Small intestine (tissue), 7 donors: ENCODE data around the gene PLEKHA8. TPM values are rescaled to one million over a fixed set of nuclear protein-coding genes. Genes with fewer than 3 reads are reported as not detected.
A peak's percentile ranks its signal among the peaks of the same experiment; 100 is the strongest.

Source experiments
- DNase-seq, 2 donors: peaks; one replicate each; pipeline versions ENCODE4 v3.0.0 to v3.0.0-alpha.2; 2013
- FAIRE-seq: peaks from 2 replicates; lab custom pipeline; 2012; peaks lifted over from hg19 to GRCh38; lab: Jason Lieb, UNC
- H3K27ac ChIP-seq, 3 donors: one replicate each; pipeline ENCODE4 v1.5.1; 2013; ENCODE audit warnings: low read length in 2 of 3, mild to moderate bottlenecking in 2 of 3, control low read depth in 1 of 3, inconsistent platforms in 1 of 3, low read depth in 1 of 3, moderate library complexity in 1 of 3
- H3K27me3 ChIP-seq, 3 donors: one replicate each; pipeline ENCODE4 v1.6.1; 2013; ENCODE audit warnings: low read length in 3 of 3, inconsistent platforms in 1 of 3; ENCODE audit not compliant: control insufficient read depth in 3 of 3, insufficient read depth in 3 of 3
- H3K36me3 ChIP-seq, 3 donors: one replicate each; pipeline ENCODE4 v1.6.1; 2013; ENCODE audit warnings: low read length in 3 of 3, inconsistent platforms in 1 of 3, low read depth in 1 of 3, mild to moderate bottlenecking in 1 of 3, moderate library complexity in 1 of 3; ENCODE audit not compliant: control insufficient read depth in 3 of 3, insufficient read depth in 2 of 3
- H3K4me1 ChIP-seq, 3 donors: one replicate each; pipeline ENCODE4 v1.6.1; 2013; ENCODE audit warnings: low read length in 2 of 3, inconsistent platforms in 1 of 3, low read depth in 1 of 3, mild to moderate bottlenecking in 1 of 3, moderate library complexity in 1 of 3; ENCODE audit not compliant: control insufficient read depth in 3 of 3, insufficient read depth in 2 of 3
- H3K4me3 ChIP-seq, 3 donors: one replicate each; pipeline ENCODE4 v1.5.1; 2013; ENCODE audit warnings: low read length in 3 of 3, control low read depth in 1 of 3, inconsistent platforms in 1 of 3, low read depth in 1 of 3, mild to moderate bottlenecking in 1 of 3, moderate library complexity in 1 of 3
- H3K9me3 ChIP-seq, 2 donors: one replicate each; pipeline ENCODE4 v1.6.1; 2013; ENCODE audit warnings: low read depth in 1 of 2, low read length in 1 of 2; ENCODE audit not compliant: control insufficient read depth in 2 of 2, insufficient read depth in 1 of 2
- WGBS, 3 donors: extraction: QIAGEN DNeasy Blood & Tissue Kit; methylation state at CpG; one replicate each; pipeline ENCODE4 v1.1.7; 2013; 5-methylcytosine and 5-hydroxymethylcytosine counted together
- polyA plus RNA-seq, 4 donors: library from polyadenylated mRNA; stranded (reverse) in 3 of 4; unstranded in 1 of 4; fragments of 200-250 nt in 3 of 4; fragments of 120-200 nt in 1 of 4; gene quantifications; one replicate each; pipeline versions ENCODE4 v1.2.1 to v1.2.3, GENCODE V29; 2013
- donor health status: healthy with polysubstance abuse.
- donor health status: control.
- donor health status: control.
- donor health status: Bipolar disorder and iron deficiency.
- donor health status: healthy.

PLEKHA8 gene
- polyA plus RNA-seq, 4 donors, result 3.8 to 5.0 (median 4.4) TPM

DNA sequence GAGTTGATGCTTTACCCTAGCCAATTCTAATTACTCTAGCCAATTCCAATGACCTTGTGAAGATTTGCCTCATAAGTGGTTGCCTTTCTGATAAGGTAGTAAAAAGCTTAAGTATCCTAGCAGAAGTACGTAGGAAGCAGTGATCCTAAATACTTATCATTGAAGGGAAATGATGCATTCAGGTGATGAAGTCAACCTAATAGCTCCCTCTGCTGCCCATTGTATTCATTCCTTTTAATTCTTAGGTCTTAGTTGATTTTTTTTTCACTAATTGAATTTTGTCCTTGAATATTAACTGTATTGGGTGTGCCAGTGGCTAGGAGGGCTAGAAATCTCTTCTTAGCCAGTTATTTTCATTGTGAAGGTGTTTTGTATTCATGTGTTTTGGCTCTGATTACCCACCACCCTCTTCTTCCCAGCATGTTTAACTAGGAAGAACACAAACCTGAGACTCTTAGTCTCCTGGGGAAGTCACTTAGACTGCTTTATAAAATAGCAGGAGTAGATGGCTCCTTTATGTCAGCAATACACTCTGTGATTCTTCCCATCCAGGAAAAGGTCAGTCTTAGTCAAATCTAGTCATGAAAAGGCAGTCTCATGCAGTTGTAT is 46.3 kb downstream of the PLEKHA8 start:
- H3K4me1 ChIP-seq, result no peaks in the 10 kb centered on the region
- no peaks in the 10 kb centered on the region for H3K9me3 ChIP-seq
- no peak for FAIRE-seq
- H3K4me3 ChIP-seq, result no peak overlapping the region
- no peak overlapping the region for H3K27ac ChIP-seq
- 6 to 47% (median 31%) methylated on average over 1 of the region's 1 CpG for WGBS, 3 donors
- peak; percentile 35 to 47 for DNase-seq
- H3K27me3 ChIP-seq, result no peaks in the 10 kb centered on the region
- H3K36me3 ChIP-seq, result peaks cover 2 to 4% (median 2%) of the 10 kb centered on the region in 3 donors

DNA sequence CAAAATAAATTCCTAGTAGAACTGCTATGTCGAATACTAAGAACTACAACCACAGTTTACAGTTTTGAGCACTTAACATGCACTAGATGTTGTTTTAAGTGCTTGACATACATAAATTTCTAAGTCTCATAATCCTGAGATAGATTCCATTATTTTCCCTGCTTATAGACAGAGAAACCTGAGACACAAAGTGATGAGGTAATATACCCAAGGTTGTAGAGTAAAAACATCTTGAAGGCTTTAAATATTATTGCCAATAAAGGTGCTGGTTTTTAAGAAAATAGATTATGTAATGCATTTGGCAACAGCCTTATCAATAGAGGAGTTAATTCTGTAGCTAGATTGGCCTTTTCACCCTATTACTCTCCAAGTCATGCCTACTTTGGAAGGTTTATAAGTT is 48.2 kb downstream of the PLEKHA8 start:
- Histone ChIP-seq H3K27ac (no peak overlapping the region), H3K4me1 (no peaks in the 10 kb centered on the region), H3K4me3 (no peak overlapping the region), H3K9me3 (no peaks in the 10 kb centered on the region), H3K36me3 (peaks cover 0 to 2% (median 0%) of the 10 kb centered on the region in 3 donors), H3K27me3 (no peaks in the 10 kb centered on the region)
- FAIRE-seq (no peak), DNase-seq (no peak)
- WGBS, 3 donors, result 92 to 95% (median 95%) methylated on average over 1 of the region's 1 CpG

DNA sequence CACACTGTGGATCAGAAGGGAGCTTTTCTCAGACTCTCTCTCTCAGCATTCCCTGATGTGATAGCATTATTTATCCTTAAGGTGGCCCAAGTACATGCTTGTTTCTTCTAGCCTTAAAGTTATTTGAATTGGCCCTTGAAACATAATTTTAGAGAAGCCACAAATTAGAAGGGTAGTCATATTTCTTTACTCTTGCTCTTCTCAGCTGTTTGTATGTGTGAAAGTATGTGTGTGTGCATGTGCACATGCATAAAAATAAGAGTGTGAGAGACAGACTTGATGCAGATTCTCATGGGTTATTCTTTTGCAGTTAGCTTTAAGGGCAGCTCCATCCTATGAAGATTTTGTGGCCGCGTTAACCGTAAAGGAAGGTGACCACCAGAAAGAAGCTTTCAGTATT is 50.1 kb downstream of the PLEKHA8 start:
- no peaks in the 10 kb centered on the region for H3K9me3 ChIP-seq
- no peak overlapping the region for H3K27ac ChIP-seq
- 95 to 100% (median 98%) methylated on average over 3 of the region's 3 CpGs for WGBS, 3 donors
- FAIRE-seq (no peak), DNase-seq (no peak)
- H3K4me3 ChIP-seq, result no peak overlapping the region
- peaks cover 0 to 2% (median 0%) of the 10 kb centered on the region in 3 donors for H3K36me3 ChIP-seq
- H3K4me1 ChIP-seq, result no peaks in the 10 kb centered on the region
- H3K27me3 ChIP-seq, result no peaks in the 10 kb centered on the region

DNA sequence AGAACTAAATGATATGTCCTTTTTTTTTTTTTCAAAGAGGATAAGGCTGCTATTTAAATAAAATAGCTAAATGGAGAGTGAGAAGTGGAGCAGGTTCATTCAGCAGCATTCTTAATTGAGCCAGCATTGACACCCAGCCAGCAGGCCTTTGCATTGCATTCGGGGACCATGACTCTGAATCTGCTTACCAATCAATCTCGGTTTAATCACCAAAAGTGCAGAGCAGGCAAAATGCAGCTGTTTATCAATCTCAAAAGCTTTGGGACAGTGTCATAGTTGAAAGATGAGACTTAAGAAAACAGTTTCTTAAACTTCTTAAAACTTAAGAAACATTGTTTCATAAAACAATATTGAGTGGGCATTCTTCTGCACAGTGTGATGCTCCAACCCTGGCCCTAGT is 51.7 kb downstream of the PLEKHA8 start:
- Histone ChIP-seq H3K36me3 (peaks cover 0 to 4% (median 0%) of the 10 kb centered on the region in 3 donors), H3K27ac (no peak overlapping the region), H3K4me1 (no peaks in the 10 kb centered on the region), H3K4me3 (no peak overlapping the region), H3K27me3 (no peaks in the 10 kb centered on the region), H3K9me3 (no peaks in the 10 kb centered on the region)
- DNase-seq (no peak), FAIRE-seq (no peak)
- 95 to 96% (median 95%) methylated on average over 2 of the region's 2 CpGs for WGBS, 3 donors

DNA sequence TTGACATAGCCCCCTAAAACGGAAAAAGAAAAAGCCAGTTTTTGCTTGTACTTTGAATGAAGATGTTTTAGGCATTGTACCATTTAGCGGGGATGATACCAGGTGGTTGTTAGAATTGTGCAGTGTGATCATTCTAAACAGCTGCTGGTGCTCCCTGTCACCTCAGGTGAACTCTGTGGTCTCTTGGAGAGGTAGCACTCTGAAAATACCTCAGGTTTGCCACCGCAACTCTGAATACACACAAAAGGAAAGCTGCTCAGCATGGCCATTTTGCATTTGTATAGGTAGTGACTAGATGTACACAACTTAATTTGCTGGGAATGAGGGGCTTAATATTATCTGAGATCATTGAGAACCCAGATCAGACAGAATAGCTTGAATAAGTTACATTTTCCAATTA is 52.6 kb downstream of the PLEKHA8 start:
- Histone ChIP-seq H3K27ac (no peak overlapping the region), H3K4me3 (no peak overlapping the region), H3K9me3 (no peaks in the 10 kb centered on the region), H3K4me1 (no peaks in the 10 kb centered on the region), H3K36me3 (peaks cover 0 to 4% (median 0%) of the 10 kb centered on the region in 3 donors), H3K27me3 (no peaks in the 10 kb centered on the region)
- WGBS, 3 donors, result 92 to 95% (median 93%) methylated on average over 3 of the region's 3 CpGs
- FAIRE-seq (no peak), DNase-seq (no peak)

DNA sequence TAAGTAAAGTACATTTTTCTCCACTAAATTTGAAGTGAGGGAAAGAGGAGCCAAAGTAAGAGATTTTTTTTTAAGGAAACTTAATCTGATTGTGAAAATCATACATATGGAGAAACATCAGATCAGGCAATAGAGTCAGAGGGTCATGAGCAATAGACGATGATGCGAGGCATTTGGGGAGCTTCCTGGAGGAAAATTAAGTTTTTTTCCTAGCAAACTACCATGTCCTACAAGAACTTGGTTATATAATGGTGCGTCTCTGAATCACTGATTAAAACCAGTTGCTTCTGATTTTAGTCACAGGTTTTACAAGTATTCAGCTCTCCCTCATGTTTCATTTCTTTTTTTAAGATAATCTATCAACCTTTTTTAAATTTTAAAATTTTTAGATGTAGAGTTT is 54.5 kb downstream of the PLEKHA8 start:
- Histone ChIP-seq H3K4me3 (no peak overlapping the region), H3K4me1 (no peaks in the 10 kb centered on the region), H3K9me3 (no peaks in the 10 kb centered on the region), H3K27me3 (no peaks in the 10 kb centered on the region), H3K36me3 (peaks cover 0 to 4% (median 0%) of the 10 kb centered on the region in 3 donors), H3K27ac (no peak overlapping the region)
- DNase-seq (no peak), FAIRE-seq (no peak)
- WGBS, 3 donors, result 87 to 96% (median 91%) methylated on average over 3 of the region's 3 CpGs

DNA sequence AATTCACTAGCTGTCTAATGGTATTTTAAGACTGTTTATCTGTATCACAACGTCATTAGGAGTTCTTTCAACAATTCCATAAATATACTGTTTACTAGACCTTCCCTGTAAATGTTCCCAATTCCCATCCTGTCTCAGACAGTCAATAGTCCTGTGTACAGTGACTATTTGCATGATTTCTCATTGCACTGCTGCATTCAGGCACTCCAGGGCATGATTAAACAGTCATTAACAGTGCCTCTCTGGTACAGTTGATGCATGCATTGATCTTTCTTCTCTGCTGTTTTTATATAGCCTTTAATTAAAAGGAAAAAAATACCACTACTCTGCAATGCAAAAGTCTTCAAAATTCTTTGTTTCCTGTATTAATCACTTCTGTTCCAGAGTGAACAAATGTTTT is 55.1 kb downstream of the PLEKHA8 start:
- Histone ChIP-seq H3K36me3 (peaks cover 0 to 3% (median 0%) of the 10 kb centered on the region in 3 donors), H3K9me3 (no peaks in the 10 kb centered on the region), H3K4me1 (no peaks in the 10 kb centered on the region), H3K4me3 (no peak overlapping the region), H3K27ac (no peak overlapping the region), H3K27me3 (no peaks in the 10 kb centered on the region)
- 61 to 78% (median 65%) methylated on average over 1 of the region's 1 CpG for WGBS, 3 donors
- DNase-seq, result no peak
- no peak for FAIRE-seq

DNA sequence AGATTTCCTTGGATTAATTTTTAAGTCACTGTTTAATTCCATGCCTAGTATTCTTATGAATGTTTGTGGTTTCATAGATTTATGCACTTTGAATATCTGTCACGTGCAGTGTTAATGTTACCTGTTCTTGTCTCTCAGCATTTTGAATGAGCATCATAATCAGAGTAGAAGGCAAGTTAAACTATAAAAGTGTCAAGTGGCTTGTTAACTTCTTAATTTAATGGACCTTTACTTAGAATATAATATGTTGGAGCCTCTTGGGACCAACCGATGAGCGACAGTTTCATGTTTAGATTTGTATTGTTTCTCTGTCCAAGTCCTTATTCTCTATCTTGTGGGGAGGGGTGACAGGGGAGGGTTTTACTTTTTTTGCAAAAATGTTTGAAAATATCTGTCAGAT is 56.0 kb downstream of the PLEKHA8 start:
- Histone ChIP-seq H3K4me3 (no peak overlapping the region), H3K27ac (no peak overlapping the region), H3K4me1 (no peaks in the 10 kb centered on the region), H3K27me3 (no peaks in the 10 kb centered on the region), H3K36me3 (peaks cover 0 to 2% (median 0%) of the 10 kb centered on the region in 3 donors), H3K9me3 (no peaks in the 10 kb centered on the region)
- WGBS, 3 donors, result 92 to 96% (median 93%) methylated on average over 3 of the region's 3 CpGs
- no peak for FAIRE-seq
- DNase-seq, result no peak

DNA sequence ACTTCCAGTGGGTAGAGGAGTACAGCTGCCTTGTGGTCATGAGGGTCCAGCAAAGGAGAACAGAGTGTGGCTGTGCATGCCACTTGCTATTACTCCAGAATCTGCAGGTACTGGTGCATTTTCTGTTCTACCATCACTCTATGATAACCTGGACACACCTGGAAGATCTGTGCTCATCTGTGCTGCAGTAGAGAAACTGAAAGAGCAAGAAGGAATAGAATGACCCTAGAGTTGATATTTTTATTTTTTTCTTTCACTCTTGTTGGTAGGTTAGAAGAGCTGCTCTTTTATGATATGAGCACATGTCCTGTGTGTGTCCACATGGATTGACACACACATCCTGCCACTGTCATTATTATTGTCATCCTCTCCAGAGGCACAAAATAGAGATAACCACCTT is 58.3 kb downstream of the PLEKHA8 start:
- Histone ChIP-seq H3K27ac (no peak overlapping the region), H3K4me3 (no peak overlapping the region), H3K9me3 (no peaks in the 10 kb centered on the region), H3K36me3 (peaks cover 0 to 2% (median 2%) of the 10 kb centered on the region in 3 donors), H3K27me3 (no peaks in the 10 kb centered on the region), H3K4me1 (no peaks in the 10 kb centered on the region)
- FAIRE-seq (no peak), DNase-seq (no peak)
